Measurements from ENCODE around the gene PAQR3.

DNA sequence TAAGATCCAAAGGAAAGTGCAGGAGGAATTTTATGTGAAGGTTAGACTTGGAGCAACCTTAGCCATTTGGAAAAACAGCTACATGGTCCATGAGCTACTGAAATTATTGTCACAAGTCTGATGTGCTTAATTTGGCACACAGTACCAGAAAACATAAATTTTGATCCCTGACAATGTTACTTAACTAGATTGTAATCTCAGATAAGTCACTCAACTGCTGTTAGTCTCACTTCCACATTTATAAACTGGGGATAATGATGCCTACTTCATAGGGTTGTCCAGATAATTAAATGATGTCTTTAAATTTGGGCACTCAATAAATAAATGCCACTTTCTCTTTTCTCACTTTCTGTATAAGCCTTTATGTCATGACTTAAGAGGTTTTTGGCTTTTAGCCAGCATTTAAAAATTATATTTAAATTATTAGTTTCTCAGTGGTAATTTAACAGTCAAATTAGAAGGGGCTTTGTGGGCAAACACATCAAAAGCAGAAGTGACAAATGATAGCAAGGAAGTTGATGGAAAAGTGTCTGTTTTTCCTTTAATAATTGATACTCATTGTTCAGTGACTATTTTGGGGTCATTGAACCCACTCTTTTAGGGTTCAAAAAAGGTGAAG, 58.3 kb downstream of the PAQR3 start:
- TF ChIP-seq EZH2 (IDR thresholded peaks at IDR 0.05; ENCODE audit: borderline replicate concordance, low read depth, low read length) (no peak), RFX5 (IDR thresholded peaks at IDR 0.05; ENCODE audit: low read depth, low read length) (no peak)

All from K562 (cell line).